DOHH2 (cell line): Measurements from ENCODE around the gene STPG2.

ENCODE experiments used
- CTCF ChIP-seq: fragments of 200-600 bp; sonication (generic); IDR thresholded peaks from one replicate; pipeline ENCODE4 v1.5.1; 2014; ENCODE audit warnings: antibody characterized with exemption, mild to moderate bottlenecking, low read depth, low read length; ENCODE audit not compliant: poor library complexity, severe bottlenecking
- EZH2phosphoT487 ChIP-seq: fragments of 200-600 bp; sonication (generic); IDR thresholded peaks from 2 replicates; pipeline ENCODE4 v1.6.1; 2017; ENCODE audit warnings: borderline replicate concordance, mild to moderate bottlenecking, antibody characterized with exemption, low read length, moderate library complexity, mixed read lengths

GRCh38 chr4:97670703-97671269 is 472.5 kb downstream of the STPG2 start:
- TF ChIP-seq CTCF = no peak
- no peak for TF ChIP-seq EZH2phosphoT487
